ENCODE results near the gene MRPS25.

GRCh38 chr3:15065550-15066007 lies 464 bp upstream of the MRPS25 start:
- no peak for TF ChIP-seq POLR2A (IDR thresholded peaks at IDR 0.05)
- TF ChIP-seq CTCF (IDR thresholded peaks at IDR 0.05), result no peak

Measured in esophagus squamous epithelium (tissue), 4 donors.